Stimulated activated CD4-positive, alpha-beta T cell treated with anti-CD3 and anti-CD28 coated beads, Interleukin-4, amount 100 ng/mL, for 1 hour (primary cell): ENCODE measurements around the gene GPR33.
"Not testable (repeated sequence)": the region's sequence is repeated elsewhere in the genome, so short reads cannot be mapped to it uniquely, and the experiment has no call there.

ENCODE experiments used
- DNase-seq: peaks from one replicate; pipeline ENCODE4 v3.0.0-alpha.2; 2020

The GPR33 gene

DNA sequence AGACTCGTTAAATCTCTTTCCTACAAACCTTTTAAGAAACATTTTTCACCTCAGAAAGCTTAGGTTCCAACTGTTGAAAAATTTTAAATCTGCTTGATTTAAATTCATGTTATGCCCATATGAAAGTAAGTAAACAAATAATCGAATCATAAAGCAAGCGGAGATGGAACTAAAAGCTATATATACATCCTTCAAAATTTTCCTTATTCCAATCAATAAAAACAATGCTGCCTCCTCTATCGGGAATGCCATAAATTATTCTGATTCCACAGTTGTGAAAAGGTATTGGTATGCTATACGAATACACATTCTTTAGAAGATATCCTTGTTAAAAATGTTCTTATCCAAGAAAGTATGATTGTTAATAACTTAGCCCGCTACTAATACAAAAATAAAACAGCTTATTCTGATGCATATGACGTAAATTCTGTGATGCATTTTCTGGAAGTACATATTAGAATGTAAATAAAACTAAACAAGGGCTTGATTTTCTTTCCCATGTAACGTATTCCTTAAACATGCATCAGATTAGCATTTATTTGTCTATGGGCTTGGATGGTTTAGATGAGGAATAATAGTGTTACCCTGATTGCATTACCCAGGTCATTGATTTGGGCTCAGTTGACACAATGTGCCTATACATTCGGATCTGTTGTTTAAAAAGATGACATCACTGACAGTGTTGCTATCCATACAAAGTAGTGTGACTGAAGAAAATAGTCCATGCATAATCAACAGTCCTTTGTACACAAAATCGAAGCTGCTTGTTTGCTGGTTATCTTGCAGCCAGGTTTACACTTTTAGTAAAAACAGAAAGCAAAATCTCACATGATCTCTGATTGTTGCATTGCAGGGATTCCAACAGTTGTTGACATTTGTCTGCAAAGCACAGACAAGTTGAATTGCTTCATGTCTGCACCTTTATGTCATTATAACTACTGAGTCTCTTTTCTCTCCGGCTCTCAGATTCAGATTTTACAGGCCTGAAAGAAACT is 29.9 kb downstream of the GPR33 start:
- DNase-seq = no peak

- peak; percentile 90 for DNase-seq
Measured at GRCh38 chr14:31456841-31457664, 30.8 kb downstream of the GPR33 start, which contains the start of gene DTD2. Gene DTD2 (minus strand): TSS chr14:31457506. CDS start chr14:31457393, 113 bp downstream.

GRCh38 chr14:31449971-31450610 is 37.7 kb downstream of the GPR33 start:
- no peak for DNase-seq

GRCh38 chr14:31449136-31449535 is 38.7 kb downstream of the GPR33 start:
- DNase-seq = no peak

GRCh38 chr14:31445703-31446102 is 42.1 kb downstream of the GPR33 start:
- no peak for DNase-seq

- DNase-seq = no peak
Measured at GRCh38 chr14:31442284-31442683, 45.6 kb downstream of the GPR33 start.

DNA sequence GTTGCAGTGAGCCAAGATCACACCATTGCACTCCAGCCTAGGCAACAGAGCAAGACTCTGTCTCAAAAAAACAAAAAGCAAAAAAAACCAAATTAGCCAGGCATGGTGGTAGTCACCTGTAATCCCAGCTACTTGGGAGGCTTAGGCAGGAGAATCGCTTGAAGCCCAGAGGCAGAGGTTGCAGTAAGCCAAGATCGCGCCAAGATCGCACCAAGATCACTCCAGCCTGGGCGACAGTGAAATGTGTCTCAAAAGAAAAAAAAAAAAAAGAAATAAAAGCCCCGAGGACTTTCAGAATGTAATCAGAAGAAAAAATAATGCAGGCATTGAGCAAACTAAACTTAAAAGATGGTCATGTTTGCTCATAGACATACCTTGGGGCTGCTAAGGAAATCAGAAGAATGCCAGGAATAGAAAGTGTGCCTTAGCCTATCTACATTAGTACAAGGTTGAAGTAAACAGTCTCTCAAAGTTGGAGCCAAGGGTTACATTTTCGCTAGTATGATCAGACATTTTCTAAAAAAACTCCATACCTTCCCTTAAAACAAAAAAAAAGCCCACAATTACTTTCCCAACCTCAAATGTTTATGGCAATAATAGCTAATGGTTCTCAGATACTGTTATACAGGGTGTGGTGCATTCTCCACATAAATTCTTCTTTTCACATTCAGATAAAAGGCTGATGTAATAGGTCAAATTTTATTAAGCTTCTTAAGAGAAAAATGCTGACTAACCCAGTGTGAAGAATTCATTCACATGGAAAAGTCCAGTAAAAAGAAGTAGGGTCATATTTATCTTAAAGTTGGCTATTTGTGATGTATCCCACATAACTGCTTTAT is 46.3 kb downstream of the GPR33 start:
- no peak for DNase-seq

- no peak for DNase-seq
Measured at GRCh38 chr14:31440280-31440679, 47.6 kb downstream of the GPR33 start.

DNA sequence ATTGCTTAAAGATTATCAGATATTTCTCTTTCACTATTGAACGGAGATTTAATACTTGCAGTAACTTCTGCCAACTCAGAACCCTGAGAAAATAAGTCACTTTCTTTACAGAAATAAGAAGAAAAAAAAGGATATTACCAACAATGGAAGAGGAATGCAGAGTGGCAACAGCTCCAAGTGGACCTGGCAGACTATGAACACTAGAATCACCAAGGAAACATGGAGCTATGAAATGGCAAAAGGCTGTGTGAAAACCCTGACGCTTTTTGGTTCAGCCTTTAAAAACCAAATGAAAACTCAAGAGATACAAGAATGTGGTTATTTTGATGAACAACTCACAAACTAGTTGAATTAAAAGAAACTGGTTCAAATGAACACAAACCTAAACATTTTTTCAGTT is 48.3 kb downstream of the GPR33 start:
- DNase-seq = no peak

GRCh38 chr14:31437045-31437691 is 50.7 kb downstream of the GPR33 start:
- not testable (repeated sequence) for DNase-seq

DNA sequence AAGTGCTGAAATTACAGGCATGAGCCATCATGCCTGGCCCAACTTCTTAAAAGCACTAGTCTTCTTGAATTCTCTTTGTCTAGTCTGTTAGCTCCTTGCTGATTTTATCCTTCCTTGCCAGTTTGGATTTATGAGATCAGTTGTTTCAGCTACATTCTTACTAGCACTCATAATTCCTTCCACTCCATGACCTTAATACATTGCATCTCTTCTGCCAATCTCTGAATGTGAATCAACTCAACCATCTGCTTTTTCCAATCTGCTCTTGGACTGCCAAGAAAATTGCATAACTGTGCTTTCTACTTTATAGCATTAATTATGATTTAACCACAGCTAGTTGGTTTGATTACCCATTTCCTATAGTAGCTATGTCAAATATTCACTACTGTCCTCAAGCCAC is 52.6 kb downstream of the GPR33 start:
- no peak for DNase-seq
